ENCODE measurements around the gene HSBP1L1.

DNA sequence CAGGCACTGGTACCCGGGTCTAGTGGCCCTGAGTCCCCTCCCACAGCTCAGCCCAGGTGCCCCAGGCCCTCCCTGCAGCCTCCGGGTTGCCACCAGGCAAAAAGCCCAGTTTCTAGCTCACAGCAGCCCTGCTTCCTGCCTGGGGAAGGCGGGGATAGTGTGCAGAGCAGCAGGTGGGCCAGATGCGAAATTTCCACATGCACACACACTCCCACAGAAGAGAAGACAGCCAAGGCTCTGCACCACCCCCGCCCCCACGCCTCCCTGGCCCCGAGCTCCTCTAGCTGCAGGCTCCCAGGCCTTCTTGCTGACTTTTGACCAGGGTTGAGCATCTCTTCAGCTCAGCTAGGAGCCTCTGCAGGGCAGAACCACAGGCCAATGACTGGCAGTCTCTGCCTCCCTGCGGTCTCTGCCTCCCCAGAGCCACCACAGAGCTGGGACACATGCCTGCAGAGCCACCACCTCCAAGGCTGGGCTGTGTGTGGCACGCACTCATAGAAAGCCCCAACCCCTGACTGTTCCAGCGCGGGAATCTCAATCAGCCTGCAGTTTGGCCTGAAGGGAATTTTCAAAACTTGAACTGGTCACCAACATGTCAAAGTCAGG lies 20.2 kb upstream of the HSBP1L1 start:
- TF ChIP-seq, protein P1, sequence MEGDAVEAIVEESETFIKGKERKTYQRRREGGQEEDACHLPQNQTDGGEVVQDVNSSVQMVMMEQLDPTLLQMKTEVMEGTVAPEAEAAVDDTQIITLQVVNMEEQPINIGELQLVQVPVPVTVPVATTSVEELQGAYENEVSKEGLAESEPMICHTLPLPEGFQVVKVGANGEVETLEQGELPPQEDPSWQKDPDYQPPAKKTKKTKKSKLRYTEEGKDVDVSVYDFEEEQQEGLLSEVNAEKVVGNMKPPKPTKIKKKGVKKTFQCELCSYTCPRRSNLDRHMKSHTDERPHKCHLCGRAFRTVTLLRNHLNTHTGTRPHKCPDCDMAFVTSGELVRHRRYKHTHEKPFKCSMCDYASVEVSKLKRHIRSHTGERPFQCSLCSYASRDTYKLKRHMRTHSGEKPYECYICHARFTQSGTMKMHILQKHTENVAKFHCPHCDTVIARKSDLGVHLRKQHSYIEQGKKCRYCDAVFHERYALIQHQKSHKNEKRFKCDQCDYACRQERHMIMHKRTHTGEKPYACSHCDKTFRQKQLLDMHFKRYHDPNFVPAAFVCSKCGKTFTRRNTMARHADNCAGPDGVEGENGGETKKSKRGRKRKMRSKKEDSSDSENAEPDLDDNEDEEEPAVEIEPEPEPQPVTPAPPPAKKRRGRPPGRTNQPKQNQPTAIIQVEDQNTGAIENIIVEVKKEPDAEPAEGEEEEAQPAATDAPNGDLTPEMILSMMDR (IDR thresholded peaks at IDR 0.05) = no peak
- TF ChIP-seq POLR2A (IDR thresholded peaks at IDR 0.05) = no peak
- TF ChIP-seq POLR2AphosphoS5 (IDR thresholded peaks at IDR 0.05) = no peak
- TF ChIP-seq EP300 (IDR thresholded peaks at IDR 0.05) = no peak
